ENCODE results near the gene SEMA4D. TPM values are rescaled to one million over a fixed set of nuclear protein-coding genes. Genes with fewer than 3 reads are reported as not detected.
"Not testable (repeated sequence)": the region's sequence is repeated elsewhere in the genome, so short reads cannot be mapped to it uniquely, and the experiment has no call there.

SEMA4D gene
- total and polyA plus RNA-seq, 2 donors from 2014 or later = 18.9 to 147 TPM

- no peak for FAIRE-seq
- H3K4me1 ChIP-seq (ENCODE audit: control insufficient read depth in 2 of 3, insufficient read depth in 2 of 3, low read depth in 1 of 3, low read length in 3 of 3) = peaks cover 18 to 46% (median 33%) of the 10 kb centered on the region in 3 donors
Observed at GRCh38 chr9:89481538-89481915, 16.4 kb downstream of the SEMA4D start.

GRCh38 chr9:89480825-89481537 is 16.9 kb downstream of the SEMA4D start:
- no peak overlapping the region for H3K4me3 ChIP-seq (ENCODE audit: low read length in 3 of 3)
- H3K27ac ChIP-seq (ENCODE audit: low read depth in 2 of 2, low read length in 2 of 2) = no peak overlapping the region
- H3K9me3 ChIP-seq (ENCODE audit: control insufficient read depth in 2 of 3, insufficient read depth in 1 of 3, low read length in 3 of 3) = no peaks in the 10 kb centered on the region
- DNase-seq = no peak
- TF ChIP-seq CTCF (IDR thresholded peaks at IDR 0.05; ENCODE audit: borderline replicate concordance, extremely low read depth, insufficient read depth) = no peak
- H3K36me3 ChIP-seq (ENCODE audit: control insufficient read depth in 2 of 3, insufficient read depth in 3 of 3, low read length in 3 of 3) = peaks cover 2 to 6% (median 4%) of the 10 kb centered on the region in 3 donors
- H3K9ac ChIP-seq (ENCODE audit: low read length in 3 of 3) = no peak overlapping the region
- H3K27me3 ChIP-seq (ENCODE audit: control insufficient read depth, insufficient read depth, low read length) = no peaks in the 10 kb centered on the region
- intact Hi-C loops (cut with DNase I) = no loop called here
- FAIRE-seq = no peak
- H3K4me1 ChIP-seq (ENCODE audit: control insufficient read depth in 2 of 3, insufficient read depth in 2 of 3, low read depth in 1 of 3, low read length in 3 of 3) = peaks cover 18 to 47% (median 33%) of the 10 kb centered on the region in 3 donors

More at GRCh38 chr9:89481538-89481915, 16.4 kb downstream of the SEMA4D start:
- no peak overlapping the region for H3K9ac ChIP-seq (ENCODE audit: low read length in 3 of 3)
- peaks cover 2 to 6% (median 4%) of the 10 kb centered on the region in 3 donors for H3K36me3 ChIP-seq (ENCODE audit: control insufficient read depth in 2 of 3, insufficient read depth in 3 of 3, low read length in 3 of 3)
- intact Hi-C loops (cut with DNase I) = no loop called here
- H3K27me3 ChIP-seq (ENCODE audit: control insufficient read depth, insufficient read depth, low read length) = no peaks in the 10 kb centered on the region
- TF ChIP-seq CTCF (IDR thresholded peaks at IDR 0.05; ENCODE audit: borderline replicate concordance, extremely low read depth, insufficient read depth) = no peak
- H3K4me3 ChIP-seq (ENCODE audit: low read length in 3 of 3) = no peak overlapping the region
- no peaks in the 10 kb centered on the region for H3K9me3 ChIP-seq (ENCODE audit: control insufficient read depth in 2 of 3, insufficient read depth in 1 of 3, low read length in 3 of 3)
- no peak overlapping the region for H3K27ac ChIP-seq (ENCODE audit: low read depth in 2 of 2, low read length in 2 of 2)
- DNase-seq = no peak

GRCh38 chr9:89480372-89480771 is 17.5 kb downstream of the SEMA4D start:
- FAIRE-seq; intact Hi-C loops (cut with DNase I); H3K27me3 ChIP-seq (ENCODE audit: control insufficient read depth, insufficient read depth, low read length); H3K36me3 ChIP-seq (ENCODE audit: control insufficient read depth in 2 of 3, insufficient read depth in 3 of 3, low read length in 3 of 3); H3K27ac ChIP-seq (ENCODE audit: low read depth in 2 of 2, low read length in 2 of 2); H3K4me3 ChIP-seq (ENCODE audit: low read length in 3 of 3); H3K9me3 ChIP-seq (ENCODE audit: control insufficient read depth in 2 of 3, insufficient read depth in 1 of 3, low read length in 3 of 3); H3K9ac ChIP-seq (ENCODE audit: low read length in 3 of 3); DNase-seq: not testable (repeated sequence)
- H3K4me1 ChIP-seq (ENCODE audit: control insufficient read depth in 2 of 3, insufficient read depth in 2 of 3, low read depth in 1 of 3, low read length in 3 of 3) = peaks cover 18 to 51% (median 36%) of the 10 kb centered on the region in 3 donors

- FAIRE-seq; DNase-seq; H3K9me3 ChIP-seq (ENCODE audit: control insufficient read depth in 2 of 3, insufficient read depth in 1 of 3, low read length in 3 of 3); H3K4me3 ChIP-seq (ENCODE audit: low read length in 3 of 3); intact Hi-C loops (cut with DNase I); H3K27me3 ChIP-seq (ENCODE audit: control insufficient read depth, insufficient read depth, low read length); H3K9ac ChIP-seq (ENCODE audit: low read length in 3 of 3); H3K36me3 ChIP-seq (ENCODE audit: control insufficient read depth in 2 of 3, insufficient read depth in 3 of 3, low read length in 3 of 3); H3K27ac ChIP-seq (ENCODE audit: low read depth in 2 of 2, low read length in 2 of 2): not testable (repeated sequence)
- H3K4me1 ChIP-seq (ENCODE audit: control insufficient read depth in 2 of 3, insufficient read depth in 2 of 3, low read depth in 1 of 3, low read length in 3 of 3) = peaks cover 15 to 52% (median 36%) of the 10 kb centered on the region in 3 donors
Observed at GRCh38 chr9:89479669-89480011, 18.3 kb downstream of the SEMA4D start.

Data from kidney (tissue), 14 donors.